ENCODE results near the gene TGOLN2. TPM values are rescaled to one million over a fixed set of nuclear protein-coding genes. Genes with fewer than 3 reads are reported as not detected.
A peak's percentile ranks its signal among the peaks of the same experiment; 100 is the strongest.

Gene TGOLN2
- total RNA-seq, 1 donor from 2014 or later: 34.5 TPM

- no peak for DNase-seq
Observed at GRCh38 chr2:85308896-85309555, 18.8 kb downstream of the TGOLN2 start.

GRCh38 chr2:85308201-85308600 is 19.6 kb downstream of the TGOLN2 start:
- no peak for DNase-seq

GRCh38 chr2:85307527-85307897 is 20.3 kb downstream of the TGOLN2 start:
- no peak for DNase-seq

GRCh38 chr2:85303780-85304531 is 23.8 kb downstream of the TGOLN2 start:
- no peak for DNase-seq

- DNase-seq: peak; percentile 22
Observed at GRCh38 chr2:85302121-85302520, 25.7 kb downstream of the TGOLN2 start.

GRCh38 chr2:85291425-85292023 is 36.3 kb downstream of the TGOLN2 start:
- no peak for DNase-seq

- DNase-seq: no peak
Observed at GRCh38 chr2:85288244-85288725, 39.5 kb downstream of the TGOLN2 start.

GRCh38 chr2:85287721-85288120 is 40.1 kb downstream of the TGOLN2 start:
- DNase-seq: no peak

- DNase-seq: no peak
Observed at GRCh38 chr2:85286918-85287317, 40.9 kb downstream of the TGOLN2 start.

- DNase-seq: no peak
Observed at GRCh38 chr2:85283641-85284040, 44.1 kb downstream of the TGOLN2 start.

- no peak for DNase-seq
Observed at GRCh38 chr2:85282914-85283313, 44.9 kb downstream of the TGOLN2 start.

GRCh38 chr2:85281553-85281952 is 46.2 kb downstream of the TGOLN2 start:
- no peak for DNase-seq

- no peak for DNase-seq
Observed at GRCh38 chr2:85278361-85278760, 49.4 kb downstream of the TGOLN2 start.

- no peak for DNase-seq
Observed at GRCh38 chr2:85277416-85278158, 50.2 kb downstream of the TGOLN2 start.

GRCh38 chr2:85276571-85277118 is 51.1 kb downstream of the TGOLN2 start:
- DNase-seq: no peak

- DNase-seq: no peak
Observed at GRCh38 chr2:85275984-85276540, 51.7 kb downstream of the TGOLN2 start.

- DNase-seq: no peak
Observed at GRCh38 chr2:85273738-85274731, 53.8 kb downstream of the TGOLN2 start.

- no peak for DNase-seq
Observed at GRCh38 chr2:85272357-85272756, 55.4 kb downstream of the TGOLN2 start.

GRCh38 chr2:85269959-85270358 is 57.8 kb downstream of the TGOLN2 start:
- DNase-seq: no peak

Measured in occipital lobe (tissue), 2 donors.